HCT116 (cell line): ENCODE results near the gene PGBD5. TPM values are rescaled to one million over a fixed set of nuclear protein-coding genes. Genes with fewer than 3 reads are reported as not detected.
"Not testable (repeated sequence)": the region's sequence is repeated elsewhere in the genome, so short reads cannot be mapped to it uniquely, and the experiment has no call there.

Experiments used
- ATAC-seq: fragments of 200-7000 bp; cut with Tn5 transposase; 2 replicates; pipeline ENCODE4 v1.9.1; 2020; ENCODE audit warnings: mild to moderate bottlenecking, moderate library complexity
- BruUV-seq: library from RNA; stranded (reverse); fragments of 400-500 nt; replicated peaks from 2 replicates; lab custom pipeline; 2021; lab: Mats Ljungman, UMichigan
- CTCF ChIA-PET: fragments of 300-600 bp; sonication (Branson Sonifier 250); formaldehyde crosslinking; loops from one replicate; lab custom pipeline; 2021; ENCODE audit warnings: antibody characterized with exemption; lab: Charles Lee
- POLR2A ChIA-PET: fragments of 300-600, 350-600 bp; sonication (Branson Sonifier 250); formaldehyde crosslinking; loops from one replicate; lab custom pipeline; 2021; ENCODE audit warnings: antibody characterized with exemption; lab: Charles Lee
- RAD21 ChIA-PET, 2 experiments: fragments of 300-600 bp; sonication (Branson Sonifier 250); formaldehyde crosslinking; loops; one replicate each; lab custom pipeline; 2023; ENCODE audit warnings: low total read pairs in 2 of 2; ENCODE audit not compliant: uncharacterized antibody in 2 of 2, unreplicated experiment in 2 of 2, low non-redundant PET in 1 of 2; lab: Charles Lee
- DNase-seq: peaks from one replicate; pipeline ENCODE4 v3.0.0-alpha.2; 2010; ENCODE audit warnings: low read depth, low spot score
- H2AFZ ChIP-seq: fragments of 200-600 bp; shearing (Covaris generic), sonication (generic); 2 replicates; pipeline ENCODE4 v1.6.1; 2017; ENCODE audit warnings: low read depth, mixed run types, mixed read lengths, antibody characterized with exemption, low read length; ENCODE audit not compliant: poor library complexity, severe bottlenecking
- H3K27ac ChIP-seq: 2 replicates; pipeline ENCODE4 v1.5.1; 2012; ENCODE audit warnings: low read depth, low read length
- H3K27me3 ChIP-seq: fragments of 200-600 bp; sonication (generic); 2 replicates; pipeline ENCODE4 v1.6.1; 2016; ENCODE audit warnings: mixed run types, low read length, mixed read lengths; ENCODE audit not compliant: insufficient read depth
- H3K36me3 ChIP-seq, 2 experiments: fragments of 200-500 bp in 1 of 2; fragments of 200-600 bp in 1 of 2; sonication (Bioruptor generic) in 1 of 2; sonication (generic) in 1 of 2; 2 replicates each; pipeline versions ENCODE4 v1.5.1 to v1.6.1; 2014 to 2016; ENCODE audit warnings: low read length in 2 of 2, inconsistent platforms in 1 of 2, mixed read lengths in 1 of 2, mixed run types in 1 of 2; ENCODE audit not compliant: insufficient read depth in 2 of 2, control insufficient read depth in 1 of 2
- H3K4me1 ChIP-seq, 2 experiments: fragments of 200-600 bp in 1 of 2; sonication (generic) in 1 of 2; 2 replicates each; pipeline versions ENCODE4 v1.5.1 to v1.6.1; 2012 to 2017; ENCODE audit warnings: low read length in 2 of 2, inconsistent platforms in 1 of 2, mild to moderate bottlenecking in 1 of 2, mixed read lengths in 1 of 2, mixed run types in 1 of 2, moderate library complexity in 1 of 2; ENCODE audit not compliant: insufficient read depth in 2 of 2, control insufficient read depth in 1 of 2
- H3K4me2 ChIP-seq: fragments of 200-600 bp; sonication (generic); 2 replicates; pipeline ENCODE4 v1.6.1; 2017; ENCODE audit warnings: mixed run types, low read length, mixed read lengths
- H3K4me3 ChIP-seq, 2 experiments: fragments of 200-600 bp in 1 of 2; sonication (generic) in 1 of 2; replicated peaks in 1 of 2; 2 replicates each; pipeline ENCODE4 v1.5.1; 2011 to 2016; ENCODE audit warnings: low read length in 2 of 2, control low read depth in 1 of 2, low read depth in 1 of 2, mild to moderate bottlenecking in 1 of 2, mixed read lengths in 1 of 2, mixed run types in 1 of 2
- H3K79me2 ChIP-seq: fragments of 200-600 bp; sonication (generic); 2 replicates; pipeline ENCODE4 v1.6.1; 2017; ENCODE audit warnings: mild to moderate bottlenecking, mixed run types, low read length, moderate library complexity, mixed read lengths; ENCODE audit not compliant: insufficient read depth
- H3K9ac ChIP-seq: fragments of 200-600 bp; sonication (generic); 2 replicates; pipeline ENCODE4 v1.6.1; 2016; ENCODE audit warnings: low read length, mixed read lengths
- H3K9me2 ChIP-seq: fragments of 200-600 bp; sonication (generic), shearing (Covaris generic); 2 replicates; pipeline ENCODE4 v1.6.1; 2017; ENCODE audit warnings: mixed run types, mild to moderate bottlenecking, moderate library complexity; ENCODE audit not compliant: insufficient read depth
- H3K9me3 ChIP-seq, 2 experiments: fragments of 200-500 bp in 1 of 2; fragments of 200-600 bp in 1 of 2; sonication (Bioruptor generic) in 1 of 2; sonication (generic) in 1 of 2; 2 replicates each; pipeline ENCODE4 v1.6.1; 2014 to 2017; ENCODE audit warnings: low read length in 2 of 2, mixed read lengths in 2 of 2, inconsistent platforms in 1 of 2, low read depth in 1 of 2, mild to moderate bottlenecking in 1 of 2, mixed run types in 1 of 2, moderate library complexity in 1 of 2; ENCODE audit not compliant: control insufficient read depth in 1 of 2, insufficient read depth in 1 of 2
- H4K20me1 ChIP-seq: fragments of 200-600 bp; sonication (generic), shearing (Covaris generic); 2 replicates; pipeline ENCODE4 v1.6.1; 2017; ENCODE audit warnings: mixed run types, mild to moderate bottlenecking, moderate library complexity; ENCODE audit not compliant: insufficient read depth
- EGR1 ChIP-seq: IDR thresholded peaks from 2 replicates; pipeline ENCODE4 v1.6.1; 2012; ENCODE audit warnings: low read depth
- ELF1 ChIP-seq: IDR thresholded peaks from 2 replicates; pipeline ENCODE4 v1.6.1; 2012; ENCODE audit warnings: low read depth, borderline replicate concordance
- RAD21 ChIP-seq: IDR thresholded peaks from 2 replicates; pipeline ENCODE4 v1.6.1; 2012; ENCODE audit warnings: low read depth, mild to moderate bottlenecking
- YY1 ChIP-seq: IDR thresholded peaks from 2 replicates; pipeline ENCODE4 v1.6.1; 2011; ENCODE audit warnings: low read length, low read depth, moderate library complexity, mild to moderate bottlenecking; ENCODE audit not compliant: insufficient replicate concordance; ENCODE audit errors: extremely low read depth
- ZNF274 ChIP-seq: fragments of 200-500 bp; sonication (Bioruptor generic); IDR thresholded peaks from 2 replicates; pipeline ENCODE4 v1.6.1; 2014; ENCODE audit warnings: mild to moderate bottlenecking, low read depth, low read length, inconsistent platforms
- intact Hi-C: fragments of 100-400 bp; cut with micrococcal nuclease; formaldehyde crosslinking; loops from 2 replicates; pipeline ENCODE4 v1.10.0; 2022
- total RNA-seq: library from RNA; stranded (reverse); gene quantifications from one replicate; pipeline ENCODE4 v1.2.1, GENCODE V29; 2021; ENCODE audit not compliant: unreplicated experiment

Gene PGBD5
- total RNA-seq, 1 experiment from 2014 or later = 0.27 TPM

- Histone ChIP-seq H4K20me1 (no peaks in the 10 kb centered on the region), H3K27me3 (peaks cover 21% of the 10 kb centered on the region), H2AFZ (no peak overlapping the region)
- TF ChIP-seq YY1 = no peak
- TF ChIP-seq, all 23 proteins: peak for 0
- Histone ChIP-seq H3K4me1 (no peaks in the 10 kb centered on the region), H3K9me3 (no peaks in the 10 kb centered on the region), H3K4me2 (no peak overlapping the region), H3K36me3 (no peaks in the 10 kb centered on the region), H3K9me2 (no peaks in the 10 kb centered on the region), H3K4me3 (no peak overlapping the region), H3K27ac (no peak overlapping the region), H3K9ac (no peak overlapping the region), H3K79me2 (no peaks in the 10 kb centered on the region)
- BruUV-seq = no TSS peak
- RAD21 ChIA-PET = no interaction called here
- intact Hi-C loops = no loop called here
- CTCF ChIA-PET = no interaction called here
- POLR2A ChIA-PET = no interaction called here
- DNase-seq (no peak), ATAC-seq (no peak)
These were observed 17.2 kb downstream of the PGBD5 start for GRCh38 chr1:230408971-230409370.

- DNase-seq (no peak), ATAC-seq (no peak)
- ChIA-PET RAD21 (no interaction called here), POLR2A (no interaction called here)
- Histone ChIP-seq H3K79me2 (no peaks in the 10 kb centered on the region), H3K4me3 (no peak overlapping the region), H3K27ac (no peak overlapping the region), H3K4me2 (no peak overlapping the region), H3K4me1 (no peaks in the 10 kb centered on the region), H3K9ac (no peak overlapping the region)
- intact Hi-C loops = no loop called here
- TF ChIP-seq EGR1 (no peak), ZNF274 (no peak), RAD21 (no peak), YY1 (no peak), ELF1 (no peak)
- TF ChIP-seq, all 23 proteins: peak for 0
- Histone ChIP-seq H2AFZ (no peak overlapping the region), H3K27me3 (peaks cover 14% of the 10 kb centered on the region; the same call in 1 of the 2 replicates), H3K9me2 (no peaks in the 10 kb centered on the region), H3K36me3 (no peaks in the 10 kb centered on the region), H4K20me1 (no peaks in the 10 kb centered on the region), H3K9me3 (no peaks in the 10 kb centered on the region)
- CTCF ChIA-PET = no interaction called here
- no TSS peak for BruUV-seq
These were observed 18.8 kb downstream of the PGBD5 start for GRCh38 chr1:230407351-230407750.

GRCh38 chr1:230406727-230407126 lies 19.4 kb downstream of the PGBD5 start:
- H3K27me3 ChIP-seq, RAD21 ChIA-PET, POLR2A ChIA-PET, H3K4me2 ChIP-seq, H3K36me3 ChIP-seq, H3K79me2 ChIP-seq, H3K4me1 ChIP-seq, H4K20me1 ChIP-seq, H2AFZ ChIP-seq, DNase-seq, ATAC-seq, H3K4me3 ChIP-seq, H3K9me3 ChIP-seq, H3K9ac ChIP-seq, intact Hi-C loops, H3K9me2 ChIP-seq, BruUV-seq, H3K27ac ChIP-seq, CTCF ChIA-PET: not testable (repeated sequence)
